ENCODE results near the gene AQP9.

AQP9 gene

GRCh38 chr15:58141894-58142293 is 3.7 kb downstream of the AQP9 start:
- DNase-seq, result no peak

GRCh38 chr15:58142827-58143461 is 4.8 kb downstream of the AQP9 start:
- no peak for DNase-seq

GRCh38 chr15:58145606-58146005 is 7.4 kb downstream of the AQP9 start:
- no peak for DNase-seq

- DNase-seq, result no peak
Observed at GRCh38 chr15:58146211-58146610, 8.0 kb downstream of the AQP9 start.

GRCh38 chr15:58146749-58147148 is 8.6 kb downstream of the AQP9 start:
- no peak for DNase-seq

- DNase-seq, result no peak
Observed at GRCh38 chr15:58147171-58147611, 9.0 kb downstream of the AQP9 start.

- DNase-seq, result no peak
Observed at GRCh38 chr15:58148120-58148519, 9.9 kb downstream of the AQP9 start.

GRCh38 chr15:58148633-58149445 is 10.7 kb downstream of the AQP9 start:
- no peak for DNase-seq

- DNase-seq, result no peak
Observed at GRCh38 chr15:58154769-58155168, 16.6 kb downstream of the AQP9 start.

- DNase-seq, result no peak
Observed at GRCh38 chr15:58159827-58160386, 21.7 kb downstream of the AQP9 start.

GRCh38 chr15:58161436-58161930 is 23.3 kb downstream of the AQP9 start:
- DNase-seq, result no peak

GRCh38 chr15:58163985-58164384 is 25.8 kb downstream of the AQP9 start:
- DNase-seq, result no peak

- no peak for DNase-seq
Observed at GRCh38 chr15:58164926-58165325, 26.7 kb downstream of the AQP9 start.

- DNase-seq, result no peak
Observed at GRCh38 chr15:58165661-58166060, 27.5 kb downstream of the AQP9 start.

GRCh38 chr15:58167095-58167691 is 29.0 kb downstream of the AQP9 start:
- DNase-seq, result no peak

GRCh38 chr15:58169934-58170333 is 31.8 kb downstream of the AQP9 start:
- no peak for DNase-seq

GRCh38 chr15:58171476-58172061 is 33.4 kb downstream of the AQP9 start:
- no peak for DNase-seq

GRCh38 chr15:58174709-58175108 is 36.5 kb downstream of the AQP9 start:
- no peak for DNase-seq

- DNase-seq, result no peak
Observed at GRCh38 chr15:58175955-58176354, 37.8 kb downstream of the AQP9 start.

GRCh38 chr15:58178668-58179067 is 40.5 kb downstream of the AQP9 start:
- no peak for DNase-seq

GRCh38 chr15:58179206-58179605 is 41.0 kb downstream of the AQP9 start:
- DNase-seq, result no peak

- DNase-seq, result no peak
Observed at GRCh38 chr15:58179741-58180381, 41.7 kb downstream of the AQP9 start.

Data from activated CD8-positive, alpha-beta memory T cell treated with anti-CD3 and anti-CD28 coated beads for 24 hours (primary cell).